C4-2B (cell line): Measurements from ENCODE around the gene REEP3.

Source experiments
- H3K27ac ChIP-seq: fragments of 450-650 bp; 2 replicates; pipeline ENCODE4 v1.5.1; 2017
- ZFX ChIP-seq: fragments of 450-650 bp; IDR thresholded peaks from 2 replicates; pipeline ENCODE4 v1.6.1; 2017
- TF ChIP-seq, protein P1 (sequence below): fragments of 450-650 bp; conservative IDR thresholded peaks from 2 replicates; pipeline ENCODE4 v1.5.1; 2017; ENCODE audit warnings: mild to moderate bottlenecking

Gene REEP3

DNA sequence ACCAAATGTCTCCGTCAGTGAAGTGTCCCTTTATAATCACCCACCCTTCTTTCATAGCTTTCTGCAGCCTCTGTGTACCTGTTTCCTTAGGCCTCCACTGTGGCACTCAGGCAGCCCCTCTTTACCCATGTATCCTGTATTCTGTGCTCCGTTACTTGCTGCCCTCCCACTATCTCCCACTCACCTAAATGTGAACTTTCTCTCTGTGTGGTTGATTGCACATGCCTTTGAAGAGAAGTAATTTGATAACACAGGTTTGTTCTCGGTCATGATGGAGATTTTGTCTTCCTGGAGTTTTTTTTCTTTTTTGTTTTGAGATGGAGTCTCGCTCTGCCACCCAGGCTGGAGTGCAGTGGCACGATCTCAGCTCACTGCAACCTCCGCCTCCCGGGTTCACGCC lies 61.5 kb downstream of the REEP3 start:
- H3K27ac ChIP-seq, result peak overlapping the region; percentile 40
- TF ChIP-seq, protein P1, sequence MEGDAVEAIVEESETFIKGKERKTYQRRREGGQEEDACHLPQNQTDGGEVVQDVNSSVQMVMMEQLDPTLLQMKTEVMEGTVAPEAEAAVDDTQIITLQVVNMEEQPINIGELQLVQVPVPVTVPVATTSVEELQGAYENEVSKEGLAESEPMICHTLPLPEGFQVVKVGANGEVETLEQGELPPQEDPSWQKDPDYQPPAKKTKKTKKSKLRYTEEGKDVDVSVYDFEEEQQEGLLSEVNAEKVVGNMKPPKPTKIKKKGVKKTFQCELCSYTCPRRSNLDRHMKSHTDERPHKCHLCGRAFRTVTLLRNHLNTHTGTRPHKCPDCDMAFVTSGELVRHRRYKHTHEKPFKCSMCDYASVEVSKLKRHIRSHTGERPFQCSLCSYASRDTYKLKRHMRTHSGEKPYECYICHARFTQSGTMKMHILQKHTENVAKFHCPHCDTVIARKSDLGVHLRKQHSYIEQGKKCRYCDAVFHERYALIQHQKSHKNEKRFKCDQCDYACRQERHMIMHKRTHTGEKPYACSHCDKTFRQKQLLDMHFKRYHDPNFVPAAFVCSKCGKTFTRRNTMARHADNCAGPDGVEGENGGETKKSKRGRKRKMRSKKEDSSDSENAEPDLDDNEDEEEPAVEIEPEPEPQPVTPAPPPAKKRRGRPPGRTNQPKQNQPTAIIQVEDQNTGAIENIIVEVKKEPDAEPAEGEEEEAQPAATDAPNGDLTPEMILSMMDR, result no peak
- TF ChIP-seq ZFX, result no peak

GRCh38 chr10:63583397-63583796 lies 62.2 kb downstream of the REEP3 start:
- peak overlapping the region; percentile 40 for H3K27ac ChIP-seq
- TF ChIP-seq, protein P1, result no peak
- TF ChIP-seq ZFX, result no peak

DNA sequence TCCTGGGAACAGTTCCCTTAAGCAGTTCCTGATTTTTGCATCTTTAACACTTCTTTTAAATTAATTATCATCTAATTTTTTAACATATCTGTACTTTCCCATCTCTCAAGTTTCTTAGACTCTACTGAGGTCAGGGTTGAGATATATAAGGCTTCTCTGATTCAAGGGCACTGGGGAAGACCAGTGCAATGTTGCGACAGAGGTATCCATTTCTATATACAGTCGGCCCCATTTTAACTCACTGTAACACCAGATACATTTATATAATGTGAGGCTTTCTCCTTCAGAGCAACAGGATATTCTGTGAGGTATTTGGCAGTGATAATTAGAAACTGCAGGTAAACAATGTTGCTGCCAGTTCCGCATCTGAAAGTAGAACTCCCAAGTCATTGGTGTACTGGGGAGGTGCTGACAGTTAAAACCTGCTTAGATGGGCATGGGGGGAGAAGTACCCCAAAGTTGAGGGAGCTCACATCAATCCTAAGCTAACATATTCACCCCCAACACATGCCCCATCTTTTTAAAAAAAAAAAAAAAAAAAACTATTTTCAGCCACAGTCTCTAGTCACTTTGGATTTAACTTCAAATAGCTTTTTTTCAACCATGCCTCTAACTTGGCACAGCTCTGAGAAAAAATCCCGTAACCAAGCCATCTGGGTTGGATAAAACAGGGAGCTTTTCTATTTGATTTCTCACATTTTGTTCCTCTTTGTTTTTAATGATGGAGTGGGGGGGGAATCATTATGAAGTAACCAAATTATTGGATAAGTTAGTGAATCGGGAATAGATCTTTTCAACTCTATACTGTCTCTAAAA lies 62.9 kb downstream of the REEP3 start:
- H3K27ac ChIP-seq, result no peak overlapping the region; the same call in 1 of the 2 replicates
- TF ChIP-seq ZFX, result no peak
- TF ChIP-seq, protein P1, result no peak

- H3K27ac ChIP-seq, result no peak overlapping the region
- TF ChIP-seq, protein P1, result no peak
- no peak for TF ChIP-seq ZFX
Observed at GRCh38 chr10:63584725-63585035, 63.5 kb downstream of the REEP3 start.

DNA sequence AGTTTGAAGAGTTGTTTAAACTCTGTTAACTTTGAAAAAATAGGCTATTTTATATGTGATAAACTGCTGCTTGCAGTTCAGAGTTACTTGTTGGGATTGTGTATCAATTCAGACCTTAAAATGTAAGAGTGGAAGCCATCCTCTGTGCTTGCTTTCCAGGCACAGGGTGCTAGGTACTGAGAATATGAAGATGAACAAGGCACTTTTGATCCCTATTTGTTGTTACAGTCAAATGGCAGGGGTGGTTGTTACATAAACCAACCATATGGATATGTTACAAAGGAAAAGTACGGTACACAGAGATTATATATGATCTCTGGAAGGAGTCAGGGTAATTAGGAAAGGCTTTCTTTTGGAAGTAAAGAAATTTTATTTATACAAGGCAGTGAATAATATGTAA lies 63.8 kb downstream of the REEP3 start:
- TF ChIP-seq, protein P1, result no peak
- TF ChIP-seq ZFX, result no peak
- no peak overlapping the region for H3K27ac ChIP-seq

DNA sequence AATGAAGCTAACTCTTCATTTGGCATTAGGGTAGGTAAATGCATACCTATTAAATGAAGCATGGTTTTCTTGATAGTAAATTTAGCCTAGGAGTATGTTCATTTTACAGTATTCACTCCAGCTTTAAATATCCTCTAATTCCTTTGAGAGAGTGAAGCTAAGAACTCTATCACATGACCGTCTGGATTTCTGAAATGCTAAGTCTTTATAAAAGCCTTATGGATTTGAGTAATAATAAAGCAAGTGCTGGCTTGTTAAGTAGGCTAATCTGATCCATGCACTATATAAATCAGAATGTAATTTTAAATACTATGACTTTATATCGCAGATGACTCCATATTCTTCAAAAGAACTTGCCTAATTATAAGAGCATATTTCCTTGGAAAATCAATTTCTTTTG lies 64.8 kb downstream of the REEP3 start:
- H3K27ac ChIP-seq, result no peak overlapping the region
- TF ChIP-seq ZFX, result no peak
- TF ChIP-seq, protein P1, result no peak

- TF ChIP-seq, protein P1, result no peak
- TF ChIP-seq ZFX, result no peak
- peak overlapping the region; percentile 44; the same call in 1 of the 2 replicates for H3K27ac ChIP-seq
Observed at GRCh38 chr10:63587191-63587590, 66.0 kb downstream of the REEP3 start.
